ENCODE measurements around the gene SASH1.

GRCh38 chr6:148520109-148520841 lies 177.6 kb downstream of the SASH1 start:
- TF ChIP-seq CTCF (IDR thresholded peaks at IDR 0.05) (no peak), TCF7L2 (IDR thresholded peaks at IDR 0.05; ENCODE audit: low read depth, low read length) (no peak), SIN3A (IDR thresholded peaks at IDR 0.05; ENCODE audit: borderline replicate concordance, insufficient read depth, low read depth, low read length) (no peak), REST (IDR thresholded peaks at IDR 0.05; ENCODE audit: insufficient read depth in 1 of 2, low read depth in 2 of 2, low read length in 1 of 2) (no peak), POLR2AphosphoS5 (IDR thresholded peaks at IDR 0.05; ENCODE audit: low read depth, low read length) (no peak)
